Glutamatergic neuron (in vitro differentiated cells): ENCODE results near the gene SYT2. TPM values are rescaled to one million over a fixed set of nuclear protein-coding genes. Genes with fewer than 3 reads are reported as not detected.

Experiments
- DNase-seq: peaks from one replicate; pipeline ENCODE4 v3.0.0; 2022
- H3K27ac Mint-ChIP-seq: one replicate; pipeline ENCODE4 v1.8.0; 2020; ENCODE audit warnings: mild to moderate bottlenecking, mixed read lengths, inconsistent platforms; ENCODE audit not compliant: unreplicated experiment
- H3K27me3 Mint-ChIP-seq: one replicate; pipeline ENCODE4 v1.8.0; 2020; ENCODE audit warnings: mild to moderate bottlenecking, moderate library complexity, mixed read lengths, inconsistent platforms; ENCODE audit not compliant: unreplicated experiment
- H3K36me3 Mint-ChIP-seq: one replicate; pipeline ENCODE4 v1.8.0; 2020; ENCODE audit warnings: mild to moderate bottlenecking, mixed read lengths, inconsistent platforms; ENCODE audit not compliant: unreplicated experiment
- H3K4me1 Mint-ChIP-seq: one replicate; pipeline ENCODE4 v1.8.0; 2020; ENCODE audit warnings: mild to moderate bottlenecking, low read depth, mixed read lengths, inconsistent platforms; ENCODE audit not compliant: unreplicated experiment
- H3K4me3 Mint-ChIP-seq: one replicate; pipeline ENCODE4 v1.8.0; 2020; ENCODE audit warnings: mild to moderate bottlenecking, mixed read lengths, inconsistent platforms; ENCODE audit not compliant: unreplicated experiment
- H3K9me3 Mint-ChIP-seq: one replicate; pipeline ENCODE4 v1.8.0; 2020; ENCODE audit warnings: mild to moderate bottlenecking, moderate library complexity, mixed read lengths, inconsistent platforms; ENCODE audit not compliant: unreplicated experiment
- total RNA-seq: library from RNA; stranded (reverse); fragmentation: NEBNext Ultra II Directional; extraction: Animal tissue kit (Norgen Biotek cat#: 25700); gene quantifications from one replicate; pipeline ENCODE4 v1.2.1, GENCODE V29; 2021; ENCODE audit not compliant: unreplicated experiment
- TF ChIP-seq, protein P1 (sequence below): fragments of 200-600 bp; sonication (generic); IDR thresholded peaks from one replicate; pipeline ENCODE4 v1.5.0; 2021; ENCODE audit not compliant: partially characterized antibody, unreplicated experiment

SYT2 gene
- total RNA-seq, 1 donor from 2014 or later = 2.6 TPM

GRCh38 chr1:202661136-202661845, 49.0 kb downstream of the SYT2 start:
- peaks cover 28% of the 10 kb centered on the region for H3K4me1 Mint-ChIP-seq
- no peaks in the 10 kb centered on the region for H3K9me3 Mint-ChIP-seq
- no peaks in the 10 kb centered on the region for H3K36me3 Mint-ChIP-seq
- H3K27me3 Mint-ChIP-seq = peaks cover 4% of the 10 kb centered on the region
- TF ChIP-seq, protein P1, sequence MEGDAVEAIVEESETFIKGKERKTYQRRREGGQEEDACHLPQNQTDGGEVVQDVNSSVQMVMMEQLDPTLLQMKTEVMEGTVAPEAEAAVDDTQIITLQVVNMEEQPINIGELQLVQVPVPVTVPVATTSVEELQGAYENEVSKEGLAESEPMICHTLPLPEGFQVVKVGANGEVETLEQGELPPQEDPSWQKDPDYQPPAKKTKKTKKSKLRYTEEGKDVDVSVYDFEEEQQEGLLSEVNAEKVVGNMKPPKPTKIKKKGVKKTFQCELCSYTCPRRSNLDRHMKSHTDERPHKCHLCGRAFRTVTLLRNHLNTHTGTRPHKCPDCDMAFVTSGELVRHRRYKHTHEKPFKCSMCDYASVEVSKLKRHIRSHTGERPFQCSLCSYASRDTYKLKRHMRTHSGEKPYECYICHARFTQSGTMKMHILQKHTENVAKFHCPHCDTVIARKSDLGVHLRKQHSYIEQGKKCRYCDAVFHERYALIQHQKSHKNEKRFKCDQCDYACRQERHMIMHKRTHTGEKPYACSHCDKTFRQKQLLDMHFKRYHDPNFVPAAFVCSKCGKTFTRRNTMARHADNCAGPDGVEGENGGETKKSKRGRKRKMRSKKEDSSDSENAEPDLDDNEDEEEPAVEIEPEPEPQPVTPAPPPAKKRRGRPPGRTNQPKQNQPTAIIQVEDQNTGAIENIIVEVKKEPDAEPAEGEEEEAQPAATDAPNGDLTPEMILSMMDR = no peak
- H3K27ac Mint-ChIP-seq = no peak overlapping the region
- no peak overlapping the region for H3K4me3 Mint-ChIP-seq
- no peak for DNase-seq

DNA sequence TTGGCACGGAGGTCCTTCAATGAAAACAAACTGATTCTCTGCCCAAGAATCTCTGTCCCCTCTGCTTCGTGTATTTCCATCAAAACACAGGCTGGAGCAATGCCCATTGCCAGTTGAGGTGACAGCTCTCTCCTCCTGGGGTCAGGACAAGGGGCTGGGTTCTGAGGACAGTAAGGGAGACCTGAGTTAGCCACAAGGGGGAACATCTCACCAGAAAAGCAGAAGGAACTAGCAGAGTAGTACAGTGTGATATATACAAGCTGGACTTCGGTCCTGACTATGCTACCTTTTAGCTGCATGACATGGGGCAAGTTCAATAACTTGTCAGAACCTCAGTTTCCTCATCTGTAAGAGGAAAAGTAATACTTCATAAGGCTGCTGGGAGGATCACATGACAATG, 50.3 kb downstream of the SYT2 start:
- TF ChIP-seq, protein P1 = no peak
- peaks cover 38% of the 10 kb centered on the region for H3K4me1 Mint-ChIP-seq
- H3K27ac Mint-ChIP-seq = peak overlapping the region; percentile 15
- DNase-seq = no peak
- H3K4me3 Mint-ChIP-seq = peak overlapping the region; percentile 15
- H3K27me3 Mint-ChIP-seq = peaks cover 4% of the 10 kb centered on the region
- H3K9me3 Mint-ChIP-seq = no peaks in the 10 kb centered on the region
- H3K36me3 Mint-ChIP-seq = no peaks in the 10 kb centered on the region

- Mint-ChIP-seq H3K27ac (peak overlapping the region; percentile 15), H3K4me1 (peaks cover 40% of the 10 kb centered on the region), H3K27me3 (peaks cover 4% of the 10 kb centered on the region), H3K9me3 (no peaks in the 10 kb centered on the region), H3K36me3 (no peaks in the 10 kb centered on the region), H3K4me3 (peak overlapping the region; percentile 15)
- DNase-seq = no peak
- TF ChIP-seq, protein P1 = no peak
Observed at GRCh38 chr1:202659541-202659940, 50.7 kb downstream of the SYT2 start.

GRCh38 chr1:202658769-202659168, 51.5 kb downstream of the SYT2 start:
- DNase-seq = no peak
- TF ChIP-seq, protein P1 = no peak
- peak overlapping the region; percentile 78 for H3K4me3 Mint-ChIP-seq
- peaks cover 38% of the 10 kb centered on the region for H3K4me1 Mint-ChIP-seq
- peak overlapping the region; percentile 92 for H3K27ac Mint-ChIP-seq
- H3K27me3 Mint-ChIP-seq = peaks cover 4% of the 10 kb centered on the region
- no peaks in the 10 kb centered on the region for H3K9me3 Mint-ChIP-seq
- H3K36me3 Mint-ChIP-seq = no peaks in the 10 kb centered on the region

GRCh38 chr1:202658251-202658759, 51.9 kb downstream of the SYT2 start:
- no peak for DNase-seq
- peaks cover 4% of the 10 kb centered on the region for H3K27me3 Mint-ChIP-seq
- peak overlapping the region; percentile 92 for H3K27ac Mint-ChIP-seq
- no peaks in the 10 kb centered on the region for H3K36me3 Mint-ChIP-seq
- peak overlapping the region; percentile 78 for H3K4me3 Mint-ChIP-seq
- no peaks in the 10 kb centered on the region for H3K9me3 Mint-ChIP-seq
- peaks cover 34% of the 10 kb centered on the region for H3K4me1 Mint-ChIP-seq
- TF ChIP-seq, protein P1 = no peak
